HG03565 (cell line): Measurements from ENCODE around the gene SLC7A6OS.

Source experiments
- ATAC-seq: cut with Tn5 transposase; IDR thresholded peaks from one replicate; pipeline ENCODE4 v1.9.1; 2021; ENCODE audit warnings: mild to moderate bottlenecking, moderate library complexity; ENCODE audit not compliant: unreplicated experiment

Gene SLC7A6OS

GRCh38 chr16:68345351-68345810 lies 34.6 kb upstream of the SLC7A6OS start:
- no peak for ATAC-seq

GRCh38 chr16:68344252-68344651 lies 33.5 kb upstream of the SLC7A6OS start:
- no peak for ATAC-seq

DNA sequence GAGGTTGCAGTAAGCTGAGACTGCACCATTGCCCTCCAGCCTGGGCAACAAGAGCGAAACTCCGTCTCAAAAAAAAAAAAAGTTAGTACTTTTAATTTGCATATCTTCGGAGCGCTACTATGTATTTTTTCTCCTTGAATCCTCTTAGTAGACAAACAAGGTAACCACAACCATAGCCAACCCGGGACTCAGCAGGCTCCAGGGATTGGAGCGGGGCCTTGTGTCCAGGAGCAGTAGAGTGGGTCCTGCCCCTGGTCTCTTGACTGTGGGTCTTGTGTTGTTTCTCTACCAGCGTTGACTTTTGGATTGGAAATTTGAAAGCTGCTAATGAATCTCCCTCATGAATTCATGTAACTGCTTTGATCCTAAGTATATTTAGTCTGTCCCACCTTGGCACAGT lies 32.4 kb upstream of the SLC7A6OS start:
- ATAC-seq: no peak

- no peak for ATAC-seq
Observed at GRCh38 chr16:68342620-68343019, 31.9 kb upstream of the SLC7A6OS start.

DNA sequence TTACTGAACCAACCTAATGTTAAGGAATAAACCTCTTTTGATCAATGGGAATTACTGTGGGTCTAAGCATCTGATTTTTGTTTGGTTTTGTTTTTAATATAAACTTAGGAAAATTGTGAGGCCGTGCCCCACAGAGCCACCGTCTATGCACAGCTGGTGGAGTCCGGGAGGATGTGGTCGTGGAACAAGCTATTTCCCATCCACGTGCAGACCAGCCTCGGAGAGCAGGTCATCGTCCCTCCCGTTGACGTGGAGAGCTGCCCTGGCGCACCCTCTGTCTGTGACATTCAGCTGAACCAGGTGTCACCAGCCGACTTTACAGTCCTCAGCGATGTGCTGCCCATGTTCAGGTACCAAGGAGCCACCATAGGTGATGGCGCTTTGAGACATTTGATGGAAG lies 28.5 kb upstream of the SLC7A6OS start:
- no peak for ATAC-seq

DNA sequence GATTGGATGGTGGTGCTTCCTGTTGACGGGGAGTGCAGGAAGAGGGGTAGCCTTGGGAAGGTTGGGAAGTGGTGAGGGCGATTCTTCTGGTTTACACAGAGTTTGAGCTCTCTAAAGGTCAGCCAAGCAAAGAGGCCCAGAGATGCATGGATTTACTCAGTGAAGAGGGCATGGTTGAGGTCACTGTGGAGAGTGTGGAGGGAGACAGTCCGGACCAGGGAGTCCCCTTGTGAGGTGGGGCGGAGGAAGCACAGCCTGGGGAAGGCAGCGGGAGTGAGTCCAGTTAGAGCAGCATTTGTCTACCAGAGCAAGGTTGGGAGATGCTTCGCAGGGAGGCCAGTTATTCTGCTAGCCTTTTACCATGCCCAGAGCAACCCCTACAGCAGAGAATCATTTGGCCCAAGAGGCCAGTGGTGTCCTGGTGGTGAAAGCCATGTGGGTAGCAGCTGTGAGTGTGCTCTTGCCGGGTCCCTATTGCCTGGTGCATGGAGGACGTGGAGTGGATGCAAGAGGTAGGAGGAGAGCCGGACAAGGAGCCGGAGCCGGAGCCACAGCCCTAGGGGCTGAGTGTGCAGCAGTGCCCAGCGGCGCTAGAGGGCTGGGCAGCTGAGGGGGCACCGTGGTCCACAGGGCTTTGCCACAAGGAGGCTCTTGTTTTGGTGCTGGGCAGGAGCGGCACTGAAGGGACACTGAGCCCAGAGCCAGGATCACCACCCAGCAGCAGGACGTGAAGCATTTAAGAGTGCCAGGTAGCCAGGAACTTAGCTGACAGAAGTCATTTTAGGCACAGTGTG lies 27.8 kb upstream of the SLC7A6OS start:
- ATAC-seq: no peak

DNA sequence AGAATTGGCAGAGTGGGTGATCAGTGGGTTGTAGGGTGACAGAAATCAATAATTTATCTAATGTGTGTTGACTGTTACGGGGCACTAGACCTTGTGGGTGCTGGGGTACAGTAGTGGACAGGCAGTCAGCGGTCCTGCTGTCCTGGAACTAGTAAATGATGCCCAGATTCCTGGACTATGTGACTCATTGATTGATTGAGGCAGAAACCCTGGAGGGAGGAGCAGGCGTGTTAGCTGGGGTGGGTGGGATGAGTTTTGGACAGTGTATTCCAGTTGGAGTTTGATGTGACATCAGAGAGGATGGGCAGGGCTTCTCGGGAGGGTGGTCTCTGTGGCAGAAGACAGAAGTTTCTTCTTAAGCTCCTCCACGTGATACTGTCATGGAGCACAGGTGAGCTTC lies 24.4 kb upstream of the SLC7A6OS start:
- no peak for ATAC-seq

DNA sequence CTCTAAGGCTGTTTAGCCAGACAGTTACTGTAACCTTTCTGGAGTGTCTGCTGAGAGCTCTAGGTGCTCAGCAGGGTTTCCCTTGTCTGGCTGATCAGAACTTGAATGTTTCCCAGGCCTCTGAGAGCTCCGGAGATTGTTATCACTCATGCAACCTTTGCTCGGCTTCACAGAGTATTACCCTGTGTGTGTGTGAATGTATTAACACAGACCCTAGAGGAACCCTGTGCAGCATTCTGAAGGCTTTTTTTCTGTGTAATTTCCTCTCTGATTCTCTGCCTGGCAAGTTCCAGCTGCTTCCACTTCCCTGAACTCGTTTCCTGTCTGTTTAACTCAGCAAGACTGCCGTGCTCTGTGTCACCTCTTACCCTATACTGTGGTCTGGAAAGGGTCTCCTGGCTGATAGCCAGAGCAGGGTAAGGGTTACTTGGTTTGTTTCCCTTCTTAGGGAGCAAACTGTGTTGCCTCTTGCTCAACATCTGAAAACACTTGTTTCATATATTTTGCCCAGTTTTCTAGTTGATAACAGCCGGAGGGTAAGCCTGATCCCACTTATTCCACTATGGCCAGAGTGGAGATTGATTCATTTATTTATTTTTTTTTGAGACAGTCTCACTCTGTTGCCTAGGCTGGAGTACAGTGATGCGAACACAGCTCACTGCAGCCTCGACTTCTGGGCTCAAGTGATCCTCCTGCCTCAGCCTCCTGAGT lies 21.8 kb upstream of the SLC7A6OS start:
- no peak for ATAC-seq

DNA sequence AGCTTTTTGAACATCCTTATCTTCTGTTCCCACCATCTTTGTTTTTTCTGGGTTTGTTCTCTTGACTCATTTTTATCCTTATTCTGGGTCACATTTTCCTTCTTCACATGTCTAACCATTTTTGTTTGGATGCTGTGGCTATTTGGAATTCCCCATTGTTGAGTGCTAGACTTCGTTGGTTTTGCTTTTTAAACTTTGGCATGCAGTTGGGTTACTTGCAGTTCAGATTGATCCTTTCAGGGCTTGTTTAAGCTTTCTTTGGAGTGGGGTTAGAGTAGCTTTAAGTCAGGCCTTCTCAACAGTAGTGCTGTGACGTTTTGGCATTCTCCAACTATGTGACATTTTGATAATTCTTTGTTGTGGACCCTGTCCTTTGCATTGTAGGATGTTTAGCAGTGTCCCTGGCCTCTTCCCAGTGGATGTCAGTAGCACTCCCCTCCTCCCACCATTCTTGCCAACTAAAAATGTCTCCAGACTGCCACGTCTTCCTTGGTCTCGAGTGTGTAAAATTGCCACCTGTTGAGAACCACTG lies 21.2 kb upstream of the SLC7A6OS start:
- no peak for ATAC-seq

GRCh38 chr16:68328860-68329390 lies 18.2 kb upstream of the SLC7A6OS start:
- no peak for ATAC-seq

GRCh38 chr16:68328151-68328859 lies 17.6 kb upstream of the SLC7A6OS start:
- ATAC-seq: peak; percentile 52

DNA sequence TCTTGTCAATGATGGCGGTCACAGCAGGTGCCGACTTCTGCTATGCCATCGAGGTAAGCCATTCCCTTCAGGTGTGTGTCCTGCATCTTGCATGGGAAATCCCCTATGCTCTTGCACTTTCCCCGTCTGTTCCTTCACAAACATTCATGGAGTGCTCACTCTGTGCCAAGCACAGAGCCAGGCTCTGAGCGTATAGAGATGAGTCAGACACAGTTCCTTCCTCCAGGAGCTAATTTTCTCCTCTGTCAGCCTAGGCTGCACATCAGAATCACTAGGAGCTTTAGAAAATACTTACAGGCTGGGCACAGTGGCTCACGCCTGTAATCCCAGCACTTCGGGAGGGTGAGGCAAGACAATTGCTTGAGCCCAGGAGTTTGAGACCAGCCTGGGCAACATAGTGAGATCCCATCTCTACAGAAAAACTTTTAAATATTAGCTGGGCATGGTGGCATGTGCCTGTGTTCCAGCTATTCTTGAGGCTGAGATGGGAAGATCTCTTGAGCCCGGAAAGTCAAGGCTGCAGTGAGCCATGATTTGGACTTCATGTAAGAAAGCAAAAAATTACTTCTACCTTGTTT lies 14.1 kb upstream of the SLC7A6OS start:
- ATAC-seq: no peak

DNA sequence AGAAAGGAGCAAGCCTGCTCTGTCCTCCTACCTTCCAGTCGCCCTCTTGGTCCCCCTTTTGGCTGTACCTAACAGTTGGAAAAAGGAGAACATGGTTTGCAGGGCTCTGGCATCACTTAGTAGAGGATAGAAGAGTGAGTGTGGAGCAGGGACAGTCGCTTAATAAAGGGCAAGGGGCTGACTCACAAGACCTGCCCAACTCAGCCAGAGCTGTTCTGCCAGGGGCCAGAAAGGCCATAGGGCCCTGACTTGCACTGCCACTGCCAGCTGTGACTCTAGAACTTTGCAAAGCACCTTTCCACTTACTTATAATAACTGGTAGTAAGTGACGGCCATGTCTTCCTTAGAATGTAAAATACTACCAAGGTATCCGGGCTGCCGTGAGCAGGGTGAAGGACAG lies 13.6 kb upstream of the SLC7A6OS start:
- ATAC-seq: no peak

- peak; percentile 51 for ATAC-seq
Observed at GRCh38 chr16:68319185-68319908, 8.6 kb upstream of the SLC7A6OS start.

DNA sequence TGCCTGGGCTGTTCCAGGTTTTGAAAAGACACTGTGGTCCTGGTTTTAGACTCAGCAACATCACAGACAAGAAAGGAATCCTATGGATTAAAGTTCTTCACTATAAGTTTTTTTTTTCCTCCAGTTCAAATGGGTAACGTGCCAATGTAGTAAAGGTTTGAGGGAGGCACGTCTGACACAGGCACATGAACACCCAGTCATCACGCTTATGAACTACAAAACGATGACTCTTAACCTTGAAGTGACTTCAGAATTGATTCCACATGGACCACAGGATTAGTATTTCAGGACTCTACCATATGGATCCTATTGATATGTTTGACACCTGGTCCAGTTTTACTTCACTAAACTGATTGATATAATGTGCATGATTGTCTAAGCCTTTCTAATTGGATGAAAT lies 2.4 kb upstream of the SLC7A6OS start:
- no peak for ATAC-seq

DNA sequence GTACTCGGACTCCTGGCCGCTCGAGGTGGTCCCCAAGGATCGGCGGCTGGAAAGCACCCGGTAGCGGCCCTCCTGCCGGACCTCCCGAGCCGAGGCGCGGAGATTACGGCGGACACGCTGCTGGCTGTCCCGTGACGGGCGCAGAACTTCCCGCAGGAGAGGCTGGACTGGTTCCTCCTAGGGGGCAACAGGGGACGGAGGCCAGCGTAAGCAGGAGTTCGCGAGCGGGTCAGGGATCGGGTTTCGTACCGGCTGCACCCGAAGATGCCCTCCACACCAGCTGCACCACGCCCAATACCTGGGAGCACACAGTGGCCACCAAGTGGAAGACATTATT lies 341 bp downstream of the SLC7A6OS start:
- no peak for ATAC-seq

DNA sequence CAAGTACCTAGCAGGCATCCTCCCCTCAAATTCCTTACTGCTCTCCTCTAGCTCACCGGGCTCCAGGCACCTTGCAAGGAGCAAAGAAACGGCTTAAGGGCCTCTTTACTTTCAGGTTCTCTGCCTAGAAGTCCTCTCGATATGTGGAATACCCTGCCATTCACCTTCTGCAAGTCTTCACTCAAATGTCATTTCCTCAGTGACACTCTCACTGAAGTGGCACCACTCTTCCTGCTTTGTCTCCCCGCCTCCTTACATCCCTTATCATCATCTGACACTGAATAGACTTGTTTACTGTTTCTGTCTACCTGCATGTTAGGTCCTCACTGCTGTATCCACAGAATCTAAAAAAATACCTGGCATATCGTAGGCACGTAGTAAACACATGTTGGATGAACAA lies 947 bp downstream of the SLC7A6OS start:
- no peak for ATAC-seq

DNA sequence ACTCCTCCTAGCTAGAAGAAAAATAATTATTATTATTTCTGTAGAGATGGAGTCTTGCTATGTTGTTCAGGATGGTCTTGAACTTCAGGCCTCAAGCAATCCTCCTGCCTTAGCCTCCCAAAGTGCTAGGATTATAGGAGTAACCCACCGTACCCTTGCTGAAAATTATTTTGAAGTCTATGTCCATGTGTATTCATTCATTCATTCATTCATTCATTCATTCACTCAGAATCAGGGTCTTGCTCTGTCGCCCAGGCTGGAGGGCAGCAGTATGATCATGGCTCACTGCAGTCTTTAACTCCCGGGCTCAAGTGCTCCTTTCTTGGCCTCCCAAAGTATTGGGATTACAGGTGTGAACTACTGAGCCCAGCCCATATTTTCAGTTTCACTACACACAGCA lies 4.1 kb downstream of the SLC7A6OS start:
- no peak for ATAC-seq

GRCh38 chr16:68300734-68301459 lies 9.8 kb downstream of the SLC7A6OS start:
- no peak for ATAC-seq
